Fibroblast of skin of abdomen (primary cell): Measurements from ENCODE around the gene THRA.

Experiments used
- DNase-seq: peaks from one replicate; pipeline ENCODE4 v3.0.0-alpha.2; 2013

The THRA gene

DNA sequence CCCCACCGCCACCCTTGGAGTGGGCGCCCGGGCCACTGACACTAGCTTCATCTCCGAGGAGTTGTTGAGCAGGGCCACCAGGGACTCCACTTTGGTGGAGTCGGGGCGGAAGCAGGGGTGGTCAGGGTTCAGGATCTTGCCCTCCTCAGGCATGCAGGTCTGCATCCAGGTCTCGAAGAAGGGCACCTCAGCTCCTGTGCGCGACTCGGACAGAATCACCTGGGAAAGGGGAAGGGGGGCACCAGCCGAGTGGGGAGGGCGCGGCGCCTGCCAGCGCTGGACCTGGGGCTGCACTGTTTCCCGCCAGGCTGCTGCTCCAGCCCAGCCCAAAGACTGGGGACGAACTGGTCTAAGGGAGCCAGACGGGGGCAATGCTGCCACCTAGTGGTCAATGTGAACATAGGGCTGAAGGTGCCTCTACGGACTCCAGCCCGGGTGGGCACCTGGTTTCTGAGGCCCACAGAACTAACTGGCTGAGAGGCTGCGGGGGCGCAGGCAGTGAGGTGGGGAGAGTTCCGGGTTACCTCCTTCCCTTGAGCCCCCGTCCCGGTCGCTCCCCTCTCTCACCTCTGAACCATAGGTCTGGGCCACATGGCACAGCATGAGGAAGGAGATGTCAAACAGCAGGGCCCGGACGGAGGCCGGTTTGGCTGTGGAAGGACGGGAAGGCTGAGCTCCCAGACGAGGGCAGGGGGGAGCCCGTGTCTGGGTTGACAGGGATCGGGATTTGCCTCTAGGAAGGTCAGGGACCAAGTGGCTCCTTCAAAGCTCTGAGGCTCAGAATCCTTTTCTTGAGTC lies 35.8 kb upstream of the THRA start:
- DNase-seq: peak; percentile 71

DNA sequence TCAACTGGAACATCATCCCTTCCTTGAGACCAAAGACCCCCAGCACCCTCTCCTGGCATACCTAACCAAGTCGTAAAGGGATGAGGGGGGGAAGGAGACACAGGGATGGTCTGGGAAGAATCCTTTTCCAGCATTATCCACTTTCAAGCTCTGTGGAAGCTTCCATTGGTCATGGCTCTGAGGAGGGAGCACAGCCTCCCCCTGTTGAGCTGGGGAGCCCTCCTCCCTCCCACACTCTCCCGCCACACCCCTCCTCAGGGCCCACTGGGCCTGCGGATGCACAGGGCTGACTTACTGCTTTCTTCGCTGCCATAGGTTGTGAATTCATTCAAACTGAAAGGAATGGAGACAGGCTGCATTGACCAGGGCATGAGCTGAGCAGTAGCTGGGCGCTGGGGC lies 35.2 kb upstream of the THRA start:
- no peak for DNase-seq

DNA sequence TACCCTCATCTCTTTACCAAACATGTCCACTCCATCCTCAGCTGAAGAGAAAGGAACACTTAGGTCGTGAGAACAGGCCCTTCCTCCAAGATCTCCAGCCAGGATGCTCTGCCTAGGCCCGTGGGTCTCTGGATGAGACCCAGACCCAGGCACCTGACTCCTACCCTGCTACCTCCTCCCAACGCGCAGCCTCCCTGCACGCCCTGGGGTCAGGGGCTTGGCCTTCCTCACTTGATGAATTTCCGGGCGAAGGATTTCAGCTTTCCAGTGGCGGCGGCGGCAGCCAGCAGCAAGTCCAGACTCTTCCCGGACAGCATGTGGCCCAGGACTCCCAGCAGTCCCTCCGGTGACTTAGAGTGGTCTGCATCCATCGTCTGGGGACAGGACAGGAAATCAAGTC lies 34.2 kb upstream of the THRA start:
- no peak for DNase-seq

DNA sequence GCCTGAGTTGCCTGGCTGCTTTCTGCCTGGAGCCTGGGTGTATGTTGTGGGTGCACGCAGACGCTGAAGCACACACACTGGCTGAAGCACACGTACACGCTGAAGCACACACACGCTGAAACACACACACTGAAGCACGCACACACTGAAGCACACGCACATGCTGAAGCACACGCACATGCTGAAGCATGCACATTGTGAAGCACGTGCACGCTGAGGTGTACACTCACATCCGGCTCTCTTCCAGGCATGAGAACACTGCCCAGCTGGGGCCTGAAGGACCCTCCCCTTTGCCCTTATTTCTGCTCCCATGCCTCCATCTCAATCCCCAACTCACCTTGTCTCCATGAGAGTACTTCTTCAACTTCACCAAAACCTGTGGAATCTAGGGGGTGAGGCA lies 31.1 kb upstream of the THRA start:
- no peak for DNase-seq

DNA sequence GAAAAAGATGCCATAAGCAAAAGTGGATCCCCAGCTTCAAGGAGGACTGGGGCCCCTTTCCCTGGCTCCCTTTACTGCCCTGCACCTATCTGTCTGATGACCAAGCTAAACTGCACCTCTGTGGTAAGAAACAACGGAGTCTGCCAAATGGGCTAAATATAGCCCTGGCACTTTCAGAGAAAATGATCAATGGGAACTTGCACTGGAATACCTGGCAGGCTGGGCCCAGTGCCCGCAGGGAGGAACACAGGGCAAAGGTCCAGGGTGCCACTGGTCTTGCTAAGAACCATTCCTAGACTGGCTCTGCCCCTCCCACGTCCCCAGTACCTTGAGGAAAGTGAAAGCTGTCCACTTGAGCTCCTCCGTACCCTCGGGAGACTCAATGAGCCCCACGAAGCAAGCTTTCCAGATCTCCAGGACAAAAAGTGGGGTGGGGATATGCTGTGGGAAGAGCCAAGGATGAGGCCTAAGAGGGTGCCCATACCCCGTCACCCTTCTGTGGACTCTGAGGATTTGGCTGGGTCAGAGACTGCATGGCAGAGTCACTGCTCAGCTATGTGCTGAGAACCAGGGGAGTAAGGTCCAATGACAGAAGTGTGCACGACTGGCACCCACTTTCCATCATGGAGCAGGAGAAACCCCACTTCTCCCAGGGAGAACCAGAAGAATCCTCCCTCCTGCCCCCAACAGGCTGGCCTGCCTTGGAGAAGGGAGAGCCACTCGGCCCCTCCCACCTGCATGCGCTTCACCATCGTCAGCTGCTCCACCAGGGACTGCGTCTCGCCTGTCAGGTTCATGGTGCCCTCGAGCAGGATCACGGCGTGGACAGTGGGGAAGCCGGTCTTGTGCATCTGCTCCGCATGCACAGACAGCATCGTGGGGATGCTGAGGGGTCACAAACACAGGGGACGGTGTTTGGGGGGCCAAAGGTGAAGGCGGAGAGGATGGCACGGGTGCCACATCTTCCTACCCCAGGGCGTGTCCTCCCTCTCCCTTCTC lies 30.1 kb upstream of the THRA start:
- DNase-seq: no peak

DNA sequence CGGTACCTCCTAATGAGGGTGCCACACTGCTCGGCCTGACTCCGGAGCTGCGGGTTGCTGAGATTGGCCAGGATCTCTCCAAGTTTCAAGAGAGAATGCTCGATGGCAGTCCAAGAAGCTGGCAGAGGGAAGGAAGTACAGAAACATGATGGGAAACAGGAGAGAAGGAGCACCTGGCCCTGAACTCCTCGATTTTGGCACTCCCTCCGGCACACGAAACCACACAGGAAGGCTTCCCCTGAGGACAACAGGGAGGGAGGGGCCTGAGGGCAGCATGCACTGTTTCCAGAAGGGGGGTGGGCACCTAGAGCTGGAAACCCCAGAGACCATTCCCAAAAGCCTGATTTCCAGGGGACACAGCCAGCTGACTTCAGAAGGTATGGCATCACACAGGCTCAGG lies 29.4 kb upstream of the THRA start:
- no peak for DNase-seq

DNA sequence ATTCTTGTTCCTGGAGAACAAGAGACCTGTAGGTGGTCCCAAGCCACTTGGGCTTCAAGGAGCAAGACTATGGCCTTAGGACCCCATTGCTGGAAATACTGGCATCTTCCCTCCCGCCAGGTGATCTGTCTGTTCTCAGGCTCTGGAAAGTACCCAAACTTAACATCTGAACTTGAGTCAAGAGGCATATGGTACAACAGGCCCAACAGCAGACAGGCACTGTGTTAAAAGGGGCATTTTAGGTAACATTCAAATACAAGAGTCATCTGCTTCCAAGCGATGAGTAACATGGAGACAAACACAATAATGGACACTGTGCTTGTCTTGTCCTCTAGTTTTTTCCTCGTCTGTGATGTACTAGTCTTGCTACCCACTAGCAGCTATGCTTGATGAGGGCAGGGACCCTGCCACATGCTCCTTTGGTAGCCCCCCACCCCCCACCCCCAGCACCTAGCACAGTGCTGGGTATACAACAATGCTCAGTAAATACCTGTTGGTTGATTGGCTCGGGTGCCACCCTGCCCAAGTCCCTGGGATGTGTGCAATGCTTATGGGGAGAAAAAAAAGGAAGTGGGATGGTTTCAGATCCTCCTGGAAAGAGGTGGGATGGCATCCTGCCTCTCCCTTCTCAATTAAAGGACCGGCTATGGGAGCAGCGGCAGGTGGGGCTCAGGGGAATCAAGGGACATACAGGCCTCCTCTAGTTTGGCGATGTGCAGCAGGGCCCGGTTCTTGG lies 28.2 kb upstream of the THRA start:
- no peak for DNase-seq

DNA sequence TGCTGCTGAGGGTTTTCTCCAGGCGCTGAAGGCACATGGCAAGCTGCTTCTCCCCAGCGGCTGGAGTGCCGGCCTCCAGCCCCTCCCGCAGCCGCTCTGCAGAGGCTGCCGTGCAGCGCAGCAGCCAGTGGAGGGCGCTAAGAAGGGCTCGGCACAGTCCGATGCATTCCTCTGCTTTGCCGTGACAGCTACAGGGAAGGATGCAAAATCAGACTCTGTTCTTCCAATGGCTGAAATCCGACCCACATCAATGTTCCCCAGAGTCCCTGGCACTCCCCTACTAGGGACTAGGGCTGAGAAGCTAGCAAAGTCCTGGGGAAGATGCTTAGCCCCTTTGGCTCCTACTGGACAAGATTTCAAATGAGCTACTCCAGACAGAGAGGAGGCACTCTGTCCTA lies 27.6 kb upstream of the THRA start:
- peak; percentile 28 for DNase-seq

DNA sequence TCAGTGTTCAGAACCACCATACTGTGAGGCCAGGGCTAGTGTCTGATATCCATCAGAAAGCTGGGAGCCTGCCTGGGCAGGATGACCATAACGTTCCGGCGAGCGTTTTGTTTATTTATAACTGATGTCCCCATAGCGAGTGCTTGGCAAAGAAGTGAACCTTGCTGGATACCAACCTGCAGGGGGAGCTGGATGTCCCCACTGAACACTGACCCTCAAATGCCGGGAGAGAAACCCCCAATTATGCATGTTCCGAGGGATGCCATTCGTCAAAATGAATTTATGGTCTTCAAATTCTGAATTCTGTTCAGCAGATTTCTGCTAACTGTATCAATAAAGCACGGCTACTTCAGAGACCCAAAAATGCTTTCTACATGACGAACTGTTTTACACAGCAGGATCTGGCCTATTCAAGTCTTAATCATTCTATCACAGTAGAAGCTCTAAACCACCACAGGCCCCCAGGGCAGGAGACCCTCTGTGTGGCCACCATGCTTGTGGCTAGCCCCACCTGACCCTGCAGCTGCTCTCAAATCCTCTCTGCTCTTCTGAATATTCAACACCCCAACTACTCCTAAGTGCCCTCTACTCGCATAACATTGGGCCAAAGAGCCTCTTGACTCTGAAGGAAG lies 23.8 kb upstream of the THRA start:
- DNase-seq: peak; percentile 69

DNA sequence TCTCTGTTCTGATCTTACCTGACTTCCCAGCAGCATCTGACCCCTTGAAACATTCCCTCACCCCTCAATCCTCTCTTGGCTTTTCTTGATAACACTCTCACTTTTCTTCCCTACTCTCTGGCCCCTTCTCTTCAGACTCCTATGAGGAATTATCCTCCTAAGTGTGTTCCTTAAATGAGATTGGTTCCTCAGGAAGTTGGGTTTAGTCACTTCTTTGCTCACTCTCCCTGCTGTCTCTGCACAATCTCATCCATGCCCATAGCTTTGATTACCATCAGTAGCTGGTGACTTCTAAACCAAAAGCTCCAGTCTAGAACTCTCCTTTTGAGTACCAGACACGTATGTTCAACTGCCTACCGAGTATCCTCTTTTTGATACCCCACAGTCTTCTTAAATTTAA lies 21.6 kb upstream of the THRA start:
- DNase-seq: no peak

DNA sequence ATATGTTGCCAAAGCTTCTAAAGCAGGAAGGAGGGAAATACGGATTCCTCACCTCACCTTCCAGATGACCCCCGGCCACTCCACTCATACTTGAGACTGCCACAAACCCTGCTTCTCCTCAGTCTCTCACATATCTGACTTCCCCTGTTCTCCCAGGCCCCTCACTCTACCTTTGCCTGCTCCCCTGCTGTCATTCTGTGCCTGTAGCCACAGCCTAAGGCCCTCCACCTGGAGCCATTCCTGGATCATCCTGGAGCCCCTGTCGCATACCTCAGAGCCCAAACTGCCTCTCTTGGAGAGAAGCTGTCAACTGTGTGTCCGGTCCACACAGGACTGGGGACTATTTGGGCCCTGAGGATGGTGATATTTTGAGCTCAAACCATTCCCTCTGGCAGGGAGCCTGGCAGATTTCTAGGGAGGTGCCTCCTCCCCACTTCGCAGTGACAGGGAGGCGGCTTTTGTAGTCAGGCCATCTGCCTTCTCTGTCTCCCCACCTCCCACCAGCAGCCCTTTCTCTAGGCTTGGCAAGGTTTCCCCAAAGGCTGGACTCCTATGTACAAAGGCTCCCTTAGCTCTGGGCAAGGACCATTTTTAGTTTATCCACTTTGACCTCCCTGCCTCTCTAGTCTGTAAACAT lies 6.3 kb upstream of the THRA start:
- DNase-seq: no peak

DNA sequence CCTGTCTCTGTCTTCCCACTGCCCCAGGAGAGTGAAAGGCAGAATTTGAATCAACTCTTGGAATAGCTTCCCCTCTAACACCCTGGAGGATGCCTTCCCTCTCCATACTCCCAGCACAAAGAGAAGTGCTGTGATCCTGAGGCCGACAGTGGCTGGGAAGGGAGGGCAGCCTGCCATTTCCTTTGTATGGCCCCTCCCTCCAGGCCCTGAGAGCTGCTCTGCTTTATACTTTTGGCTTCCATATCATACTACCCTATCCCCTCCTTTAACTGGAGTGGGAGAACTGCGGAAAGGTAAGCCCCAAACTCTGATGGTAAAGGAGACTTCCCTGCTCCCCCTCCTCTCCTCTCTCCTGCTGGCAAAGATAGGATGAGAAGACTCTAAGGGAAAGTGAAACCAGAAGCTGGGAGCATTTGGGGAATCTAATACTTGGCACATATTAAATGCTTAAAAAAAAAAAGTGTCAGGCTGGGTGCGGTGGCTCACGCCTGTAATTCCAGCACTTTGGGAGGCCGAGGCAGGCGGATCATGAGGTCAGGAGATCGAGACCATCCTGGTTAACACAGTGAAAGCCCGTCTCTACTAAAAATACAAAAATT lies 4.5 kb upstream of the THRA start:
- peak; percentile 24 for DNase-seq

DNA sequence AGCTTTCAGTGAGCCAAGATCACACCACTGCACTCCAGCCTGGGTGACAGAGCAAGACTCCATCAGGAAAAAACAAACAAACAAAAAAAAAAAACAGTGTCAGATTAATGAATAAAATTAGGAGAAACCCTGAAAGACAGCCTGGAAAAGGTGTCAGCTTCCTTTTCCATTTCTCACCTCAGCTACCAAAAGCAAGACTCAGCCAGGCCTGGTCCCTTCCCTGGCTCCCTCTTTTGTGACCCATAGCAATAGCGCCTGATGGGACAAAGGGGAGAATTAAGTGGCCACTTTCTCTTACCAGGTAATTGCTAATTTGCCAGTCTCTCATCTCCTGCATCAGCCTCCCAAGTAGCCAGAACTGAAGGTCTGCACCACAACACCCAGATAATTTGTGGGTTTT lies 3.9 kb upstream of the THRA start:
- no peak for DNase-seq

DNA sequence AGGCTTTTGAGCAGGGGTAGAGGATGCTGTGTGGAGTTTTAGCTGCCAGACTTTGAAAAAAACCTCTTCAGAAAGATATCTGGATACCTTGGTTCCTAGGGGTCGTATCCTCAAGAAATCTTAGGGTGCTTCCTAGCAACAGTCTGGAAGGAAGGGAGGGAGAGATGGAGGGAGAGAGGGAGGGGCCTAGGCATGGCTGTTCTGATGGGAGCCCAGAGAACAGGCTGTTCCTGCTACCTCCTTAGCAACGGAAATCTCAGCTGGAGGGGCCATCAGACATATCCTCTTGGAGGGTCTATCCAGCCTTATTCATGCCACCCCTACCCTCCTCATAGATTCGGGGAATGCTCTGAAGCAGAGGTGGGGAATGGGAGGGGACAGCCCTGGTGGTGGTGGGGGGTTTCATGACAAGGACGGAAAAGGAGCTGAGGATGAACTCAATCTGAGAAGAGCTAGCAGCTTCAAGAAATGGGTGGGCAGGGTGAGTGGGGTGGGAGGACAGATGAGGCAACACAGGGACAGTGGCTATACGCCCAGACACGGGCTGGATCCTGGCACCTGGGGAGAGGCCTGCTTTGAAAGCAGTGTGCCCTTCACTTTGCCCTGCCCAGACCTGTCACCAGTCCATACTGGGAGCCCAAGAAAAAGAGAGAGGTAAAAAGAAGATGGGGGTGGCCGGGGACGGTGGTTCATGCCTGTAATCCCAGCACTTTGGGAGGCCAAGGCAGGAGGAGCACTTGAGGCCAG lies 2.9 kb upstream of the THRA start:
- no peak for DNase-seq

DNA sequence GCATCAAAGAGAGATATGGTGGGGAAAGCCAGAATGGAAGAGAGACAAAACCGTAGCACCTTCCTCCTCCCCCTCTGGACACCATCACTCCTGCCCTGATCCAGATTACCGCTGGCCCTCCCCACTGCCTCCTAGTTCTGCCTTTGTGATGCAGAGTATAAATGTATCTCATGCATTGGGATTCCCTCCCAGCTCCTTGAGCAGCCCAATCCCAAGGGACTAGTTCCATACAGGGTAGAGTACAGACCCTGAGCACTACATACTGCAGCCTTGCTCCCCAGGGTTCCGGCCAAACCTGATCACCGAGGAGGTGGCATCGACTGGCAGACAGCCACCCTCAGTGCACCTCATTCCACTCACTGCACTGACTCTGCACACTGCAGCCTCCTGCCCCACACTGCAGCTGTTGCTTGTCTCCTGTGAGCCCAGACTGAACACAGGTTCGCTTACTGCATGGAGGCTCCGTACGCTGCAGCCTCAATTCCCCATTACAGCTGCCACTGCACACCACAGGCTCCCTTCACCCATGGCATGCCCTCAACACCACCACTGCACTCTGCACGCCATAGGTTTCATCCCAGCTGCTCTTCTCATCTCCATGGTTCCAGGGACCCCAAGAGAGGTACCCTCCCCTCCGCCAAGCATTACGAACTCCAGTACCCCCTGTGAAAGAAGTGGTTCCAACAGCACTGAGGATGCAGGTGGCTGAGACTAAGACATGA lies 1.7 kb upstream of the THRA start:
- DNase-seq: no peak

DNA sequence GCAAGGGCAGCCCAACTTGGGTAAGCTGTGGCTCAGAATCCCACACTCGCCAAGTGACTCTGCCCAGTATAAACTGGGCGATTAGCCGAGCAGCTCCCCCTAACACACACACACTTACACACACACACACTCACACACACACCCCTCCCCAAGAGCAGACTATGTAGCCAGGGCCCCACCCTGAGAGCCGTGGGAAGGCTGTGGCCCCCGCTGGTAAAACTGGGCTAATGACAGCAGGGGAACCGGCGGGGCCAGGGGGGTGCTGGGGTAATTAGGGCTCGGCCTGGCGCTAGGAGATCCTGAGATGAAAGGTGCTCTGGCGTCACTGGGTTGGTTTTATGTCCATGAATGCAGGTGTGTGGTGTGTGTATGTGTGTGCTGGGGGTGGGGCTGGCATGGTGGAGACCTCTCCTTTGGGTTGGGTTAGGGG lies 1.1 kb upstream of the THRA start:
- no peak for DNase-seq

DNA sequence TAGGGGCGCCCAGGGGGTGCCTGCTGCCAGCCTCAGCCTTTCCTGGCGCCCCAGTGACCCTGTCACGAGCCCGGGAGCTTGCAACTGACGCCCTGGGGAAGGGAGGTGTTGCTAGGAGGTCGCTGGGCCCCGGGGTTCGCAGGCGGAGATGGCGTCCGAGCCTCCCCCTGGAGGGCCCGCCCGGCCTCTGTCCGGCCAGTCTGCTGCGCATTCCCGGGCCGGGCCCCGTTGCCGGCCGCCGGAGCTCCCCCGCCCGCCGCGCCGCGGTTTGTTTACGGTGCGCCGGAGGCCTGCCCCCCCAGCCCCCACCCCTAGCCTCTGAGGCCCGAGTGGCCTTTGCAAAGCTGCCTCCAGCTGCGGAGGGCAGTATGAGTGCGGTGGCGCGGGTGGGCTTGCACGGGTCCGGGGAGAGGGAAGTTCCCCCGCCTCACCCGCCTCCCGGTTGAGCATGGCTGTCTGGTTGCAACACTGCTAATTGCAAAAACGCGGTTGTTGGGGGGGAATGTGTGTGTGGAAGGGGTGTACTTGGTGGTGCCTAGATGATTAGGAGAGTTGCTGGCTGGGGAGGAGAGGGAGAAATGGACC lies 514 bp downstream of the THRA start:
- peak; percentile 28 for DNase-seq

DNA sequence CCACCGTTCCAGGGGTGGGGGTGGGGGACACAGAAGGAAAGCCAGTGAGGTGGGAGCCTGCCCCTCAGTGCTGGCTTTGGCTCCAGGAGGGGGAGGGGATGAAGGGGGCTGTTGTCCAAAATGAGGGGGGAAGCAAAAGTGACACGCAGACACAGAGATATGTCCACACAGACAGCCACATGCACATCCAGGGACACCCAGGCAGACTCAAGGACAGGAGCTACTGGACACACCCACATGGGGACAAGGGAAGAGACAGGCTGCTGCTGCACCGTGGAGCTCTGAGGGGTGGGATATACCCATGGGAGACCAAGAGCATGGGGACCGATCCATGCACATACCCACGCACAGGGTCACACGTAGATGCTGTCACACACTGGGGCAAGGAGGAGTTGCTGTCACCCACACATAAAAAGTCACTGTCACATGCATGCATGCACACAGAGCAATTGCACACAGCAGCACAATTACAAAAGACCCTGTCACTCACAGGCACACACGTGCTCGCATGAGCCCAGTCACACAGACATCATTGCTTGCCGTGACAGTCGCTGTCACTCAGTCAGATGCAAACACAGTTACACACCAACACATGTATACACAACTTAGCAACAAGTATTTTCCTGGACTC lies 1.3 kb downstream of the THRA start:
- DNase-seq: no peak
